Stimulated activated memory B cell treated with anti-CD40 and anti-IgM and Interleukin-4, amounts not matched to agents 10 μg/mL and 1 μg/mL and 100 μg/mL, for 72 hours (primary cell): ENCODE results near the gene SLC36A3.
"Not testable (repeated sequence)": the region's sequence is repeated elsewhere in the genome, so short reads cannot be mapped to it uniquely, and the experiment has no call there.

Source experiments
- ATAC-seq: fragments of 150-1000 bp; cut with Tn5 transposase; 2 replicates; pipeline ENCODE4 v1.10.0; 2021
- H3K27ac Mint-ChIP-seq: one replicate; pipeline ENCODE4 v1.8.0; 2022; ENCODE audit warnings: mild to moderate bottlenecking, mixed read lengths
- H3K27me3 Mint-ChIP-seq: one replicate; pipeline ENCODE4 v1.8.0; 2022; ENCODE audit warnings: mixed read lengths
- H3K36me3 Mint-ChIP-seq: one replicate; pipeline ENCODE4 v1.8.0; 2022; ENCODE audit warnings: mixed read lengths
- H3K4me1 Mint-ChIP-seq: one replicate; pipeline ENCODE4 v1.8.0; 2022; ENCODE audit warnings: mixed read lengths
- H3K4me3 Mint-ChIP-seq: one replicate; pipeline ENCODE4 v1.8.0; 2022; ENCODE audit warnings: mild to moderate bottlenecking, moderate library complexity, mixed read lengths
- H3K9me3 Mint-ChIP-seq: one replicate; pipeline ENCODE4 v1.8.0; 2022; ENCODE audit warnings: mixed read lengths

SLC36A3 gene

GRCh38 chr5:151317871-151318270 lies 14.3 kb upstream of the SLC36A3 start:
- H3K4me1 Mint-ChIP-seq = peaks cover 15% of the 10 kb centered on the region
- no peak overlapping the region for H3K4me3 Mint-ChIP-seq
- H3K27me3 Mint-ChIP-seq = no peaks in the 10 kb centered on the region
- no peaks in the 10 kb centered on the region for H3K9me3 Mint-ChIP-seq
- no peak for ATAC-seq
- H3K27ac Mint-ChIP-seq = no peak overlapping the region
- H3K36me3 Mint-ChIP-seq = no peaks in the 10 kb centered on the region

- Mint-ChIP-seq H3K27ac (no peak overlapping the region), H3K4me1 (peaks cover 15% of the 10 kb centered on the region), H3K27me3 (no peaks in the 10 kb centered on the region), H3K36me3 (peaks cover 3% of the 10 kb centered on the region), H3K9me3 (peaks cover 6% of the 10 kb centered on the region), H3K4me3 (no peak overlapping the region)
- ATAC-seq = peak; percentile 76
These were observed 12.5 kb upstream of the SLC36A3 start for GRCh38 chr5:151315998-151316597.

- Mint-ChIP-seq H3K9me3 (peaks cover 12% of the 10 kb centered on the region), H3K4me1 (peaks cover 5% of the 10 kb centered on the region), H3K27me3 (no peaks in the 10 kb centered on the region), H3K27ac (no peak overlapping the region), H3K36me3 (peaks cover 11% of the 10 kb centered on the region), H3K4me3 (no peak overlapping the region)
- ATAC-seq = no peak
These were observed 9.8 kb upstream of the SLC36A3 start for GRCh38 chr5:151313357-151313756.

GRCh38 chr5:151312756-151313324 lies 9.3 kb upstream of the SLC36A3 start:
- Mint-ChIP-seq H3K27me3 (no peaks in the 10 kb centered on the region), H3K9me3 (peaks cover 12% of the 10 kb centered on the region), H3K4me3 (no peak overlapping the region), H3K36me3 (peaks cover 11% of the 10 kb centered on the region), H3K4me1 (peaks cover 5% of the 10 kb centered on the region), H3K27ac (no peak overlapping the region)
- ATAC-seq = no peak

GRCh38 chr5:151310932-151311331 lies 7.4 kb upstream of the SLC36A3 start:
- no peak for ATAC-seq
- H3K4me1 Mint-ChIP-seq = peaks cover 3% of the 10 kb centered on the region
- H3K36me3 Mint-ChIP-seq = peaks cover 11% of the 10 kb centered on the region
- no peaks in the 10 kb centered on the region for H3K27me3 Mint-ChIP-seq
- peaks cover 12% of the 10 kb centered on the region for H3K9me3 Mint-ChIP-seq
- H3K27ac Mint-ChIP-seq = no peak overlapping the region
- H3K4me3 Mint-ChIP-seq = no peak overlapping the region

GRCh38 chr5:151309821-151310220 lies 6.3 kb upstream of the SLC36A3 start:
- ATAC-seq, H3K27ac Mint-ChIP-seq, H3K4me1 Mint-ChIP-seq, H3K27me3 Mint-ChIP-seq, H3K4me3 Mint-ChIP-seq: not testable (repeated sequence)
- peaks cover 12% of the 10 kb centered on the region for H3K9me3 Mint-ChIP-seq
- H3K36me3 Mint-ChIP-seq = peaks cover 11% of the 10 kb centered on the region

- not testable (repeated sequence) for H3K27me3 Mint-ChIP-seq, H3K4me3 Mint-ChIP-seq, ATAC-seq, H3K4me1 Mint-ChIP-seq, H3K27ac Mint-ChIP-seq
- H3K36me3 Mint-ChIP-seq = peaks cover 11% of the 10 kb centered on the region
- H3K9me3 Mint-ChIP-seq = peaks cover 12% of the 10 kb centered on the region
These were observed 5.7 kb upstream of the SLC36A3 start for GRCh38 chr5:151309266-151309665.

- H3K4me1 Mint-ChIP-seq = peaks cover 20% of the 10 kb centered on the region
- no peak overlapping the region for H3K4me3 Mint-ChIP-seq
- H3K27me3 Mint-ChIP-seq = no peaks in the 10 kb centered on the region
- H3K36me3 Mint-ChIP-seq = no peaks in the 10 kb centered on the region
- H3K27ac Mint-ChIP-seq = no peak overlapping the region
- peak; percentile 71 for ATAC-seq
- no peaks in the 10 kb centered on the region for H3K9me3 Mint-ChIP-seq
These were observed 5.3 kb downstream of the SLC36A3 start for GRCh38 chr5:151298063-151298855.

- no peaks in the 10 kb centered on the region for H3K9me3 Mint-ChIP-seq
- no peak overlapping the region for H3K4me3 Mint-ChIP-seq
- peaks cover 20% of the 10 kb centered on the region for H3K4me1 Mint-ChIP-seq
- no peaks in the 10 kb centered on the region for H3K36me3 Mint-ChIP-seq
- peak overlapping the region; percentile 16 for H3K27ac Mint-ChIP-seq
- ATAC-seq = no peak
- no peaks in the 10 kb centered on the region for H3K27me3 Mint-ChIP-seq
These were observed 6.6 kb downstream of the SLC36A3 start for GRCh38 chr5:151296974-151297373.

GRCh38 chr5:151296478-151296830 lies 7.1 kb downstream of the SLC36A3 start:
- Mint-ChIP-seq H3K9me3 (peaks cover under 1% of the 10 kb centered on the region), H3K4me1 (peaks cover 20% of the 10 kb centered on the region), H3K27me3 (no peaks in the 10 kb centered on the region), H3K27ac (peak overlapping the region; percentile 16), H3K4me3 (no peak overlapping the region), H3K36me3 (peaks cover 2% of the 10 kb centered on the region)
- no peak for ATAC-seq

- peak overlapping the region; percentile 18 for H3K27ac Mint-ChIP-seq
- peaks cover 6% of the 10 kb centered on the region for H3K36me3 Mint-ChIP-seq
- no peaks in the 10 kb centered on the region for H3K27me3 Mint-ChIP-seq
- peaks cover 3% of the 10 kb centered on the region for H3K9me3 Mint-ChIP-seq
- no peak overlapping the region for H3K4me3 Mint-ChIP-seq
- ATAC-seq = no peak
- peaks cover 20% of the 10 kb centered on the region for H3K4me1 Mint-ChIP-seq
These were observed 7.6 kb downstream of the SLC36A3 start for GRCh38 chr5:151295791-151296477.

GRCh38 chr5:151295138-151295537 lies 8.4 kb downstream of the SLC36A3 start:
- peaks cover 6% of the 10 kb centered on the region for H3K36me3 Mint-ChIP-seq
- no peak for ATAC-seq
- H3K4me3 Mint-ChIP-seq = no peak overlapping the region
- H3K9me3 Mint-ChIP-seq = peaks cover 3% of the 10 kb centered on the region
- H3K27me3 Mint-ChIP-seq = no peaks in the 10 kb centered on the region
- peaks cover 20% of the 10 kb centered on the region for H3K4me1 Mint-ChIP-seq
- H3K27ac Mint-ChIP-seq = no peak overlapping the region

GRCh38 chr5:151293624-151294023 lies 9.9 kb downstream of the SLC36A3 start:
- Mint-ChIP-seq H3K27me3 (no peaks in the 10 kb centered on the region), H3K4me3 (no peak overlapping the region), H3K9me3 (peaks cover 3% of the 10 kb centered on the region), H3K4me1 (peaks cover 20% of the 10 kb centered on the region), H3K36me3 (peaks cover 6% of the 10 kb centered on the region), H3K27ac (no peak overlapping the region)
- no peak for ATAC-seq

- Mint-ChIP-seq H3K36me3 (peaks cover 6% of the 10 kb centered on the region), H3K4me1 (peaks cover 4% of the 10 kb centered on the region), H3K27ac (no peak overlapping the region), H3K4me3 (no peak overlapping the region), H3K27me3 (no peaks in the 10 kb centered on the region), H3K9me3 (peaks cover 3% of the 10 kb centered on the region)
- ATAC-seq = peak; percentile 47
These were observed 15.4 kb downstream of the SLC36A3 start for GRCh38 chr5:151288180-151288579.

GRCh38 chr5:151286246-151286645 lies 17.3 kb downstream of the SLC36A3 start:
- Mint-ChIP-seq H3K27me3 (no peaks in the 10 kb centered on the region), H3K9me3 (peaks cover under 1% of the 10 kb centered on the region), H3K27ac (no peak overlapping the region), H3K36me3 (peaks cover 2% of the 10 kb centered on the region), H3K4me1 (peaks cover 4% of the 10 kb centered on the region), H3K4me3 (no peak overlapping the region)
- no peak for ATAC-seq
